Activated naive CD4-positive, alpha-beta T cell (primary cell): ENCODE measurements around the gene DIRAS1.
"Not testable (repeated sequence)": the region's sequence is repeated elsewhere in the genome, so short reads cannot be mapped to it uniquely, and the experiment has no call there.

Experiments
- DNase-seq, 4 experiments: peaks; one replicate each; lab custom pipeline; 2025; lab: John Stamatoyannopoulos, UW

DIRAS1 gene

DNA sequence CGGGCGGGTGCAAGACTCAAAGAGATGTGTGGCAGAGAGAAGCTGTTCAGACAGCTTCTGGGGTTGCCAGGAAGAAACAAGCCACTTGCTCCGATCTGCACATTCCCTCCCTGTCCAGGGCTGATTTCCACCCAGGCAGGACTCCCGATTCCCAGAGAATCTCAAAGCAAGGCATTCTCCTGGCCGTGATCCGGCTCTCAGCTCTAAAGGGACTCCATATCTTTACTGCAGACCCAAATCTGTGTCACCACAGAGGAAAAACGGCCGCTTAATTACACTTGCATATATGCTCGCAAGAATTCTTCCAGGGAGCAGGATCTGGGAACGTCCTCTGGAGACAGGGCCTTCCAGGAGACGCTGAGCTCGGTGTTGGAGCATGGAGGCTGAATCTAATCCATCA lies 44.3 kb downstream of the DIRAS1 start:
- no peak for DNase-seq

DNA sequence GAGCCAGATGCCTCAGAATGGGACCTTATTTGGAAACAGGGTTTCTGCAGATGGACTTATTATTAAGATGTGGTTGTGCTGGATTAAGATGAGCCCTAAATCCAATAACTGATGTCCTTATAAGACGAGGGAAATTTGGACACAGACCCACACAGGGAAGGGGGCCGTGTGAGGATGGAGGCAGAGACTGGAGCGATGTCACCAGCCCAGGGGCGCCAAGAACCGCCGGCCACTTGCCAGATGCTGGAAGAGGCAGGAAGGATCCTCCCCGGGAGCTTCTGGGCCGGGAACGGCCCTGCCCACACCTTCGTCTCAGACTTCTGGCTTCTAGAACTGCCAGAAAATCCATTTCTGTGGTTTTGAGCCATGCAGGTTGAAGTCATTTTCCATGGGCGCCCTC lies 45.3 kb downstream of the DIRAS1 start:
- DNase-seq: no peak

DNA sequence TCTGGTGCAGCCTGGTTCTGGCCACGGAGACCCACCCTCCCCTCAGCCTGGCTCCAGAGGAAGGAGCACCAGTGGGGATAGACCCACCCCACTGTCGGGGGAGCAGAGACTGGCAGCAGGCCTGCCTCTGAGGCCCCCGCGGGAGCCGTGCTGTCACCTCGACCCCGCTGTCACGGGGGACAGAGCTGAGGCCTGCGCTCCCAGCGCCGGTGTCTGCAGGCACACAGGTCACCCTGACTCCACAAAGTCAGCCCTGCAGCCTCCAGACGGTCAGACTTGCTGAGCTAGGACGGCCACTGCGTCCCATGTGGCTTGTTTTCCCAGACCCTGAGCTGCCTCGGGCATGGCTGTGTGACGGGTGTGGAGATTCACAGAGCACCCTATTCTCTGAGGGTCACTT lies 51.0 kb downstream of the DIRAS1 start:
- no peak for DNase-seq

DNA sequence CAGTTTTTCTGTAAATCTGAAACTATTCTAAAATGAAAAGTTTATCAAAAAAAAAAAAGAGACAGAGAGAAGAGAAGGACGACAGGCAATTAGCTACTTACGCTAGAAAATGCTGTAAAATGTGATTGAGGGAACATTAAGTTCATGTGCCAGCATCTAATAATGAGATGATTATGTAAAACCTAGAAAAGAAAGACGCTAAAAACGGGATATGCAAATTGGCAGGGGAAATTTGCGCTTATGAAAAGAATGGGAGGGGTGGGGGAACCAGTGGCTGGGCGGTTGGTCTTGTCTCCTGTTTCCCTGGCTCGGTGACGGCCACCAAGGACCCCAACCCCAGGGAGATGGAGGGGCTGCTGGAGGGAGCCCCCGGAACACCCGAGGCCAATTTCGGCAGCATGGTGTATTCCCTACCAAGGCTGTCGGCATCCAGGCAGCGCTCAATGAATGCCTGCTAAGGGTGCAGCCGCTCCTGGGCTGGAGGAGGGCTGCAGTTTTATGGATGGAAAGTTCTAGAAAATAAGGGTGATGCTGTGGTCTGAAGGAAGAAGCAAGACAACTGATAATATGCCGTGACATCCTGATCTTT lies 52.9 kb downstream of the DIRAS1 start:
- DNase-seq: no peak

DNA sequence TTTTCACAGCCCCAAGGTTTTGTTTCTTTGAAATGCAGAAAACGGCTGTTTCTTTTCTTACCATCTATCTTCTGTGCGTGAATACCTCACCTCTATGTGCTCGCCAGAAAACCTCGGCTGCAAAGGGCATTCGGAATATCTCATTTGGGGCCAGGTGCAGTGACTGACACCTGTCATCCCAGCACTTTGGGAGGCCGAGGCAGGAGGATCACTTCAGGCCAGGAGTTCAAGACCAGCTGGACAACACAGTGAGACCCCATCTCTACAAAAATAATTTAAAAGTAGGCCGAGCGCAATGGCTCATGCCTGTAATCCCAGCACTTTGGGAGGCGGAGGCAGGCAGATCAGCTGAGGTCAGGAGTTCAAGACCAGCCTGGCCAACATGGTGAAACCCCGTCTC lies 53.8 kb downstream of the DIRAS1 start:
- DNase-seq: not testable (repeated sequence)

DNA sequence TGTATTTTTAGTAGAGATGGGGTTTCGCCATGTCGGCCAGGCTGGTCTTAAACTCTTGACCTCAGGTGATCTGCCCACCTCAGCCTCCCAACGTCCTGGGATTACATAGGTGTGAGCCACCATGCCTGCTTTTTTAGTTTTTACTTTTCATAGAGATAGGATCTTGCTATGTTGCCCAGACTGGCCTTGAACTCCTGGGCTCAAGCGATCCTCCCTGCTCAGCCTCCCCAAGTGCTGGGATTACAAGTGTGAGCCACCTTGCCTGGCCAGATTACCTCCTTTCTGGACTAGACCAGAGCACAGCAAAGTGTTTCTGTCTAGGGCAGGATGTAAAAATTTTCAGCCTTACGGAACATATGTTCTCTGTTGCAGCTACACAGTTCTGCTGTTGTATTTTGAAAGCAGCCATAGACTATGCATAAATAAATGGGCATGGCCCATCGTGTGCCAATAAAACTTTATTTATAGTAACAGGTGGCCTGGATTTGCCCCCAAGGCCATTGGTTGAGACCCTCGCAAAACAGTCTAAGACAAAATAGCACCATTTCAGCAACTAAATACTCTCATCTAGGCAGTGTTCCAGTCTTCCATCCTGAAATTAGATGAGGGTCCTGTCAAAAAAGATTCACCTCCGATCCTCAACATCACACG lies 54.7 kb downstream of the DIRAS1 start:
- DNase-seq: no peak

DNA sequence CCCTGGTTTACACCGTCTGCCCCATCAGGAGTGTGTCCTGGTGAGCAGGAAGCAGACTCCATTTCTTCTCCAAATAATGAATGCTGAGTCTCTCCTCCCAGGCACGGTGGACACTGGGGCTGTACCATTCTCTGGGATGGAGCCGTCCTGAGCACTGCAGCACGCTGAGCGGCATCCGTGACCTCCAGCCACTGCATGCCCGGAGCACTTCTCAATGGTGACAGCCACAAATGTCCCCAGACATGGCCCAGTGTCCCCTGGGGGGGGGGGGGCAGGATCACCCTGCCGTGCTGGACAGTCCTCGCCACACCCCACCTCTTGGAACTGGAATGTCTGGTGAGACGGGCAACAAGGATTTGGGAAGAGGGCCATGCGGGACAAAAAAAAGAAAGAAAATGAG lies 56.1 kb downstream of the DIRAS1 start:
- DNase-seq: no peak
